Esophagus squamous epithelium (tissue), 4 donors: ENCODE measurements around the gene SERTAD4.

ENCODE experiments used
- POLR2A ChIP-seq, 4 donors: fragments of 450-650 bp; IDR thresholded peaks; one replicate each; pipeline ENCODE4 v1.6.1; 2017; ENCODE audit warnings: antibody characterized with exemption in 4 of 4, mild to moderate bottlenecking in 4 of 4, moderate library complexity in 3 of 4
- TF ChIP-seq, protein P1 (sequence below), 6 experiments: fragments of 450-650 bp in 4 of 6; fragments of 200-600 bp in 2 of 6; sonication (generic) in 2 of 6; IDR thresholded peaks; one replicate each; pipeline ENCODE4 v1.5.1; 2016 to 2019; ENCODE audit warnings: antibody characterized with exemption in 6 of 6, mild to moderate bottlenecking in 4 of 6, moderate library complexity in 4 of 6

DNA sequence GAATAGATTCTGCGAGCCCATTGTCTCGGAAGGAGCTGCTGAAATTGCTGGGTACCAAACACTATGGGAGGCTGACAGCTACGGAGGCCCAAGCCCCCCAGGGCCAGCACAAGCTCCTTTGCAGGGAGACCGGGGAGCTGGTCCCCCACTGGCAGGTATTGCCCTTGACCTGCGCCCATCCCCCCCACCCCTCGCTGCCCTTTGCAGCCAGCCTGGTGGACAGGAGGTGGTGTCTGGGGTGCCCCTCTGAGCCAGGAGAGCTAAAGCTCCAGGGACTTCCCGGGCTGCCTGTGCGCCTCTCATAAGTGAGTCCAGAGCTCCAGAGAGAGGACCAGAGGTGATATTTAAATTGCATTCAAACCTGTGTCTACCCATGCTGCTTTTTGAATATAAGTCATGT, 5.4 kb downstream of the SERTAD4 start:
- TF ChIP-seq, protein P1, sequence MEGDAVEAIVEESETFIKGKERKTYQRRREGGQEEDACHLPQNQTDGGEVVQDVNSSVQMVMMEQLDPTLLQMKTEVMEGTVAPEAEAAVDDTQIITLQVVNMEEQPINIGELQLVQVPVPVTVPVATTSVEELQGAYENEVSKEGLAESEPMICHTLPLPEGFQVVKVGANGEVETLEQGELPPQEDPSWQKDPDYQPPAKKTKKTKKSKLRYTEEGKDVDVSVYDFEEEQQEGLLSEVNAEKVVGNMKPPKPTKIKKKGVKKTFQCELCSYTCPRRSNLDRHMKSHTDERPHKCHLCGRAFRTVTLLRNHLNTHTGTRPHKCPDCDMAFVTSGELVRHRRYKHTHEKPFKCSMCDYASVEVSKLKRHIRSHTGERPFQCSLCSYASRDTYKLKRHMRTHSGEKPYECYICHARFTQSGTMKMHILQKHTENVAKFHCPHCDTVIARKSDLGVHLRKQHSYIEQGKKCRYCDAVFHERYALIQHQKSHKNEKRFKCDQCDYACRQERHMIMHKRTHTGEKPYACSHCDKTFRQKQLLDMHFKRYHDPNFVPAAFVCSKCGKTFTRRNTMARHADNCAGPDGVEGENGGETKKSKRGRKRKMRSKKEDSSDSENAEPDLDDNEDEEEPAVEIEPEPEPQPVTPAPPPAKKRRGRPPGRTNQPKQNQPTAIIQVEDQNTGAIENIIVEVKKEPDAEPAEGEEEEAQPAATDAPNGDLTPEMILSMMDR (IDR thresholded peaks at IDR 0.05), result no peak
- TF ChIP-seq POLR2A (IDR thresholded peaks at IDR 0.05), result no peak
